ENCODE data around the gene KCTD13. TPM values are rescaled to one million over a fixed set of nuclear protein-coding genes. Genes with fewer than 3 reads are reported as not detected.

Gene KCTD13
- total RNA-seq, 1 experiment from 2014 or later: 40.7 TPM

GRCh38 chr16:29916979-29917378, 9.0 kb downstream of the KCTD13 start:
- DNase-seq (ENCODE audit: low read depth, low spot score): no peak
- ChIA-PET CTCF (interaction anchor here (1.0 kb wide), 1 partner anchor 69 kb away, joined by 3 read pairs; no protein-coding TSS in a partner anchor), POLR2A (interaction anchor here (0.6 to 2.0 kb wide), 2 partner anchors 12 to 18 kb away, joined by 3 to 4 read pairs; partner anchors contain the start of gene SEZ6L2), RAD21 (ENCODE audit: low non-redundant PET in 1 of 2, low total read pairs in 2 of 2, uncharacterized antibody in 2 of 2, unreplicated experiment in 2 of 2) (no interaction called here)
- intact Hi-C loops (cut with micrococcal nuclease): no loop called here
- H3K9me2 ChIP-seq (ENCODE audit: insufficient read depth): no peaks in the 10 kb centered on the region
- H2AFZ ChIP-seq (ENCODE audit: low read depth, low read length, poor library complexity, severe bottlenecking): no peak overlapping the region
- peak; percentile 89 for ATAC-seq
- H3K27ac ChIP-seq (ENCODE audit: low read depth, low read length): no peak overlapping the region
- no peak overlapping the region for H3K4me3 ChIP-seq (replicated peaks in 1 of 2; ENCODE audit: low read depth in 1 of 2, low read length in 2 of 2)
- H3K36me3 ChIP-seq (ENCODE audit: control insufficient read depth in 1 of 2, insufficient read depth in 2 of 2, low read length in 2 of 2): peaks cover 21 to 22% of the 10 kb centered on the region in 2 experiments; a peak in 3 of 4 replicates
- H3K4me1 ChIP-seq (ENCODE audit: control insufficient read depth in 1 of 2, insufficient read depth in 2 of 2, low read length in 2 of 2): no peaks in the 10 kb centered on the region
- no peaks in the 10 kb centered on the region for H4K20me1 ChIP-seq (ENCODE audit: insufficient read depth)
- no peak overlapping the region for H3K4me2 ChIP-seq (ENCODE audit: low read length)
- no peaks in the 10 kb centered on the region for H3K27me3 ChIP-seq (ENCODE audit: insufficient read depth, low read length)
- no peaks in the 10 kb centered on the region for H3K9me3 ChIP-seq (ENCODE audit: control insufficient read depth in 1 of 2, insufficient read depth in 1 of 2, low read depth in 1 of 2, low read length in 2 of 2)
- peaks cover 17% of the 10 kb centered on the region for H3K79me2 ChIP-seq (ENCODE audit: insufficient read depth, low read length)
- TF ChIP-seq EZH2 (IDR thresholded peaks at IDR 0.05) (no peak), CTCF (IDR thresholded peaks at IDR 0.05 in 2 of 3, conservative IDR thresholded peaks at IDR 0.05 in 1 of 3; ENCODE audit: borderline replicate concordance in 1 of 3, insufficient read depth in 1 of 3, low read depth in 2 of 3, low read length in 2 of 3) (peak in 2 of 3 experiments; percentile 32 to 46; a peak in 3 of 6 replicates)
- no peak overlapping the region for H3K9ac ChIP-seq (ENCODE audit: low read length)
- no TSS peak for BruUV-seq (replicated peaks)

GRCh38 chr16:29915590-29916247, 10.3 kb downstream of the KCTD13 start:
- no peak overlapping the region for H3K4me3 ChIP-seq (replicated peaks in 1 of 2; ENCODE audit: low read depth in 1 of 2, low read length in 2 of 2)
- ATAC-seq (no peak), DNase-seq (ENCODE audit: low read depth, low spot score) (no peak)
- H3K79me2 ChIP-seq (ENCODE audit: insufficient read depth, low read length): peaks cover 13% of the 10 kb centered on the region; the same call in 1 of the 2 replicates
- no peaks in the 10 kb centered on the region for H3K9me3 ChIP-seq (ENCODE audit: control insufficient read depth in 1 of 2, insufficient read depth in 1 of 2, low read depth in 1 of 2, low read length in 2 of 2)
- H3K4me2 ChIP-seq (ENCODE audit: low read length): no peak overlapping the region
- ChIA-PET CTCF (no interaction called here), RAD21 (ENCODE audit: low non-redundant PET in 1 of 2, low total read pairs in 2 of 2, uncharacterized antibody in 2 of 2, unreplicated experiment in 2 of 2) (no interaction called here), POLR2A (interaction anchor here (2.0 kb wide), 1 partner anchor 16 kb away, joined by 4 read pairs; the partner anchor contains the start of gene SEZ6L2)
- no peaks in the 10 kb centered on the region for H3K4me1 ChIP-seq (ENCODE audit: control insufficient read depth in 1 of 2, insufficient read depth in 2 of 2, low read length in 2 of 2)
- H2AFZ ChIP-seq (ENCODE audit: low read depth, low read length, poor library complexity, severe bottlenecking): no peak overlapping the region
- no peaks in the 10 kb centered on the region for H3K9me2 ChIP-seq (ENCODE audit: insufficient read depth)
- H3K27me3 ChIP-seq (ENCODE audit: insufficient read depth, low read length): no peaks in the 10 kb centered on the region
- BruUV-seq (replicated peaks): no TSS peak
- H4K20me1 ChIP-seq (ENCODE audit: insufficient read depth): no peaks in the 10 kb centered on the region
- H3K27ac ChIP-seq (ENCODE audit: low read depth, low read length): no peak overlapping the region
- peaks cover 12 to 19% of the 10 kb centered on the region in 2 experiments; a peak in 3 of 4 replicates for H3K36me3 ChIP-seq (ENCODE audit: control insufficient read depth in 1 of 2, insufficient read depth in 2 of 2, low read length in 2 of 2)
- intact Hi-C loops (cut with micrococcal nuclease): no loop called here
- no peak overlapping the region for H3K9ac ChIP-seq (ENCODE audit: low read length)
- TF ChIP-seq YY1 (IDR thresholded peaks at IDR 0.05; ENCODE audit: extremely low read depth, insufficient replicate concordance, low read depth, low read length) (no peak), ELF1 (IDR thresholded peaks at IDR 0.05; ENCODE audit: borderline replicate concordance, low read depth) (no peak), EGR1 (IDR thresholded peaks at IDR 0.05; ENCODE audit: low read depth) (no peak), ZFX (IDR thresholded peaks at IDR 0.05) (no peak), SP1 (IDR thresholded peaks at IDR 0.05; ENCODE audit: low read depth) (no peak), SIN3A (IDR thresholded peaks at IDR 0.05; ENCODE audit: low read depth) (no peak), CEBPB (IDR thresholded peaks at IDR 0.05; ENCODE audit: low read depth) (no peak), EZH2 (IDR thresholded peaks at IDR 0.05) (no peak), ZNF274 (IDR thresholded peaks at IDR 0.05; ENCODE audit: low read depth, low read length) (no peak), MAX (IDR thresholded peaks at IDR 0.05) (no peak), JUND (IDR thresholded peaks at IDR 0.05) (no peak), ZBTB33 (IDR thresholded peaks at IDR 0.05; ENCODE audit: extremely low read depth, insufficient replicate concordance, low read length) (no peak), CBX3 (IDR thresholded peaks at IDR 0.05; ENCODE audit: low read depth) (no peak), RAD21 (IDR thresholded peaks at IDR 0.05; ENCODE audit: low read depth) (no peak), EZH2phosphoT487 (IDR thresholded peaks at IDR 0.05; ENCODE audit: borderline replicate concordance) (no peak), FOSL1 (IDR thresholded peaks at IDR 0.05; ENCODE audit: low read depth) (no peak)

Measured in HCT116 (cell line).